Measurements from ENCODE around the gene MPHOSPH9. TPM values are rescaled to one million over a fixed set of nuclear protein-coding genes. Genes with fewer than 3 reads are reported as not detected.

The MPHOSPH9 gene
- total RNA-seq, 4 donors from 2014 or later: 14.0 to 44.3 (median 14.3) TPM

GRCh38 chr12:123131291-123131832, 101.6 kb downstream of the MPHOSPH9 start:
- 65% methylated on average over 4 of the region's 4 CpGs for WGBS
- H3K4me1 ChIP-seq: peaks cover 32% of the 10 kb centered on the region
- peak overlapping the region; percentile 51 for H3K27ac ChIP-seq
- no peak overlapping the region for H3K4me3 ChIP-seq
- no peaks in the 10 kb centered on the region for H3K9me3 ChIP-seq
- no peaks in the 10 kb centered on the region for H3K36me3 ChIP-seq
- H3K27me3 ChIP-seq: no peaks in the 10 kb centered on the region
- TF ChIP-seq EP300 (IDR thresholded peaks at IDR 0.05) (no peak), POLR2A (IDR thresholded peaks at IDR 0.05) (no peak), CTCF (IDR thresholded peaks at IDR 0.05) (no peak), POLR2AphosphoS5 (IDR thresholded peaks at IDR 0.05) (no peak)
- DNase-seq (ENCODE audit: low spot score in 2 of 2): no peak

GRCh38 chr12:123129621-123130020, 103.3 kb downstream of the MPHOSPH9 start:
- no peak for DNase-seq (ENCODE audit: low spot score in 2 of 2)
- H3K36me3 ChIP-seq: no peaks in the 10 kb centered on the region
- WGBS: 69% methylated on average over 4 of the region's 4 CpGs
- peaks cover 37% of the 10 kb centered on the region for H3K4me1 ChIP-seq
- no peak overlapping the region for H3K27ac ChIP-seq
- no peak for TF ChIP-seq CTCF (IDR thresholded peaks at IDR 0.05)
- H3K4me3 ChIP-seq: no peak overlapping the region
- H3K9me3 ChIP-seq: no peaks in the 10 kb centered on the region
- H3K27me3 ChIP-seq: no peaks in the 10 kb centered on the region

- 94% methylated on average over 6 of the region's 6 CpGs for WGBS
- no peak overlapping the region for H3K27ac ChIP-seq
- no peaks in the 10 kb centered on the region for H3K27me3 ChIP-seq
- peaks cover 31% of the 10 kb centered on the region for H3K4me1 ChIP-seq
- no peaks in the 10 kb centered on the region for H3K36me3 ChIP-seq
- no peak for DNase-seq (ENCODE audit: low spot score in 2 of 2)
- H3K9me3 ChIP-seq: no peaks in the 10 kb centered on the region
- TF ChIP-seq POLR2AphosphoS5 (IDR thresholded peaks at IDR 0.05) (no peak), EP300 (IDR thresholded peaks at IDR 0.05) (no peak), CTCF (IDR thresholded peaks at IDR 0.05) (no peak), POLR2A (IDR thresholded peaks at IDR 0.05) (no peak)
- no peak overlapping the region for H3K4me3 ChIP-seq
These were observed 105.8 kb downstream of the MPHOSPH9 start for GRCh38 chr12:123127182-123127495.

- TF ChIP-seq POLR2AphosphoS5 (IDR thresholded peaks at IDR 0.05) (peak in 2 of 3 donors; percentile 16 to 36), EP300 (IDR thresholded peaks at IDR 0.05) (no peak), CTCF (IDR thresholded peaks at IDR 0.05) (no peak), POLR2A (IDR thresholded peaks at IDR 0.05) (no peak)
- Histone ChIP-seq H3K9me3 (no peaks in the 10 kb centered on the region), H3K27me3 (no peaks in the 10 kb centered on the region), H3K27ac (no peak overlapping the region), H3K4me1 (peaks cover 25% of the 10 kb centered on the region), H3K36me3 (no peaks in the 10 kb centered on the region), H3K4me3 (no peak overlapping the region)
- WGBS: 52% methylated on average over 6 of the region's 6 CpGs
- DNase-seq (ENCODE audit: low spot score in 2 of 2): no peak
These were observed 106.4 kb downstream of the MPHOSPH9 start for GRCh38 chr12:123126294-123127181.

- H3K9me3 ChIP-seq: no peaks in the 10 kb centered on the region
- H3K4me1 ChIP-seq: peaks cover 21% of the 10 kb centered on the region
- no peak for TF ChIP-seq EP300 (IDR thresholded peaks at IDR 0.05)
- TF ChIP-seq CTCF (IDR thresholded peaks at IDR 0.05): no peak
- no peak for TF ChIP-seq POLR2AphosphoS5 (IDR thresholded peaks at IDR 0.05)
- no peak for TF ChIP-seq POLR2A (IDR thresholded peaks at IDR 0.05)
- no peaks in the 10 kb centered on the region for H3K36me3 ChIP-seq
- no peaks in the 10 kb centered on the region for H3K27me3 ChIP-seq
- H3K27ac ChIP-seq: no peak overlapping the region
- WGBS: 87% methylated on average over 3 of the region's 3 CpGs
- DNase-seq (ENCODE audit: low spot score in 2 of 2): no peak
- no peak overlapping the region for H3K4me3 ChIP-seq
These were observed 110.3 kb downstream of the MPHOSPH9 start for GRCh38 chr12:123122626-123123025.

Data from suprapubic skin (tissue), 4 donors.